ENCODE data around the gene ALG14. TPM values are rescaled to one million over a fixed set of nuclear protein-coding genes. Genes with fewer than 3 reads are reported as not detected.

The ALG14 gene
- total and polyA plus RNA-seq, 2 of the 4 experiments (the other 2 are of a cell fraction): 1.7 to 2.0 TPM

- H3K23ac ChIP-seq (ENCODE audit: low read depth, low read length): peak overlapping the region; percentile 65; the same call in 1 of the 2 replicates
- peak overlapping the region; percentile 89 to 90; a peak in 3 of 4 replicates for H4K8ac ChIP-seq (ENCODE audit: low read depth in 2 of 2, low read length in 2 of 2)
- CTCF ChIA-PET: interaction anchor here (2.9 kb wide), 1 partner anchor 162 kb away, joined by 13 read pairs; the partner anchor contains the start of gene RWDD3
- 91% methylated on average over 2 of the region's 2 CpGs; no CpG with 5 or more reads in 1 of the 2 experiments for WGBS, 2 experiments (ENCODE audit: extremely low coverage in 2 of 2, insufficient read length in 1 of 2)
- H2AK9ac ChIP-seq (replicated peaks; ENCODE audit: low read depth, low read length, poor library complexity): no peak overlapping the region
- H3K9ac ChIP-seq (ENCODE audit: low read depth, low read length): peak overlapping the region; percentile 84; the same call in 1 of the 2 replicates
- peak overlapping the region; percentile 70; the same call in 1 of the 2 replicates for H4K5ac ChIP-seq (ENCODE audit: low read depth, low read length)
- H3K27ac ChIP-seq (ENCODE audit: insufficient read depth, low read length): no peak overlapping the region
- BruUV-seq (replicated peaks): no TSS peak
- ATAC-seq (ENCODE audit: low read depth): no peak
- peak overlapping the region; percentile 85; the same call in 1 of the 2 replicates for H3K56ac ChIP-seq (ENCODE audit: extremely low read depth, insufficient read depth, low read length)
- intact Hi-C loops (cut with micrococcal nuclease) (no loop called here), dilution Hi-C loops (cut with HindIII; ENCODE audit: low sequenced_read_pairs, unreplicated experiment) (no loop called here), in situ Hi-C loops (cut with MboI; ENCODE audit: low sequenced_read_pairs) (no loop called here)
- H3K4me3 ChIP-seq (ENCODE audit: insufficient read depth, low read depth, low read length): no peak overlapping the region; the same call in 1 of the 2 replicates
- H3K79me1 ChIP-seq (ENCODE audit: low read depth in 1 of 2, low read length in 2 of 2): peaks cover 10 to 16% of the 10 kb centered on the region in 2 experiments
- peak overlapping the region; percentile 89; the same call in 1 of the 2 replicates for H3K4me2 ChIP-seq (ENCODE audit: low read depth, low read length)
- no peaks in the 10 kb centered on the region for H4K20me1 ChIP-seq (ENCODE audit: insufficient read depth, low read length)
- H2AK5ac ChIP-seq (ENCODE audit: low read depth, low read length): peak overlapping the region; percentile 71; the same call in 1 of the 2 replicates
- peaks cover 3% of the 10 kb centered on the region for H3K9me1 ChIP-seq (ENCODE audit: insufficient read depth, low read length)
- H2AFZ ChIP-seq (replicated peaks; ENCODE audit: low read length, poor library complexity): no peak overlapping the region
- peak overlapping the region; percentile 78; the same call in 1 of the 2 replicates for H3K14ac ChIP-seq (replicated peaks; ENCODE audit: low read depth, low read length)
- H4K91ac ChIP-seq (ENCODE audit: insufficient read depth, low read depth, low read length): peak overlapping the region; percentile 51
- no peaks in the 10 kb centered on the region for H3K36me3 ChIP-seq (ENCODE audit: control insufficient read depth, insufficient read depth, low read length)
- peaks cover 2% of the 10 kb centered on the region; the same call in 1 of the 2 replicates for H3K4me1 ChIP-seq (ENCODE audit: control insufficient read depth, insufficient read depth, low read length)
- H2BK15ac ChIP-seq (ENCODE audit: low read depth, low read length): no peak overlapping the region
- no peak overlapping the region; the same call in 1 of the 2 replicates for H3K4ac ChIP-seq (ENCODE audit: low read depth, low read length)
- no peaks in the 10 kb centered on the region for H3K27me3 ChIP-seq (ENCODE audit: control insufficient read depth, insufficient read depth, low read length)
- no peak for DNase-seq
- H2BK20ac ChIP-seq (ENCODE audit: low read depth, low read length): no peak overlapping the region
- no peak for TF ChIP-seq CEBPB (IDR thresholded peaks at IDR 0.05; ENCODE audit: low read depth, low read length)
- TF ChIP-seq MAFK (IDR thresholded peaks at IDR 0.05; ENCODE audit: low read depth, low read length): no peak
- no peak for TF ChIP-seq RAD21 (IDR thresholded peaks at IDR 0.05; ENCODE audit: low read length)
- TF ChIP-seq POLR2A (IDR thresholded peaks at IDR 0.05; ENCODE audit: low read depth, low read length): no peak
- TF ChIP-seq NFE2L2 (IDR thresholded peaks at IDR 0.05; ENCODE audit: low read depth, low read length): no peak
- TF ChIP-seq MAZ (IDR thresholded peaks at IDR 0.05; ENCODE audit: borderline replicate concordance, low read depth, low read length): no peak
- TF ChIP-seq USF2 (IDR thresholded peaks at IDR 0.05; ENCODE audit: low read depth, low read length): no peak
- no peak for TF ChIP-seq RCOR1 (IDR thresholded peaks at IDR 0.05; ENCODE audit: insufficient replicate concordance, low read length)
- no peak for TF ChIP-seq FOS (IDR thresholded peaks at IDR 0.05; ENCODE audit: low read depth, low read length)
- no peak for TF ChIP-seq CHD1 (IDR thresholded peaks at IDR 0.05; ENCODE audit: low read depth, low read length)
- TF ChIP-seq CTCF (conservative IDR thresholded peaks at IDR 0.05; ENCODE audit: low read depth, low read length): no peak
- TF ChIP-seq SMC3 (IDR thresholded peaks at IDR 0.05; ENCODE audit: low read depth, low read length): no peak
- no peak for TF ChIP-seq ELK1 (IDR thresholded peaks at IDR 0.05; ENCODE audit: borderline replicate concordance, low read depth, low read length)
- no peak for TF ChIP-seq MXI1 (IDR thresholded peaks at IDR 0.05; ENCODE audit: borderline replicate concordance, low read depth, low read length)
- no peak for TF ChIP-seq RFX5 (IDR thresholded peaks at IDR 0.05; ENCODE audit: low read depth, low read length)
- TF ChIP-seq BHLHE40 (IDR thresholded peaks at IDR 0.05; ENCODE audit: low read depth, low read length): no peak
- no peak overlapping the region for H2BK120ac ChIP-seq (ENCODE audit: low read depth, low read length)
- peak overlapping the region; percentile 80 for H2BK5ac ChIP-seq (ENCODE audit: low read depth, low read length, poor library complexity, severe bottlenecking)
- no peak overlapping the region for H3K18ac ChIP-seq (ENCODE audit: low read depth, low read length)
- no peaks in the 10 kb centered on the region for H3K9me3 ChIP-seq (ENCODE audit: control insufficient read depth, insufficient read depth, low read length)
- POLR2A ChIA-PET (ENCODE audit: unreplicated experiment): no interaction called here
Observed at GRCh38 chr1:95071539-95071938, 1.2 kb downstream of the ALG14 start.
